HEK293 (cell line): ENCODE data around the gene NENF.

Experiments used
- CTCF ChIA-PET: fragments of 350-600 bp; formaldehyde crosslinking; extraction: SDS; loops from one replicate; lab custom pipeline; 2021; ENCODE audit warnings: antibody characterized with exemption; lab: Yijun Ruan, JAX
- POLR2A ChIA-PET: fragments of 300-600 bp; formaldehyde crosslinking; extraction: SDS; loops from one replicate; lab custom pipeline; 2020; ENCODE audit warnings: antibody characterized with exemption, inconsistent platforms; lab: Yijun Ruan, JAX
- H3K27ac ChIP-seq: fragments of 200-500 bp; sonication (Bioruptor generic); 2 replicates; pipeline ENCODE4 v1.5.1; 2014; ENCODE audit warnings: low read depth, low read length, control low read depth, inconsistent platforms; ENCODE audit errors: extremely low read depth
- H3K36me3 ChIP-seq, 2 experiments: fragments of 200-500 bp in 1 of 2; sonication (Bioruptor generic) in 1 of 2; 1 replicate in 1 of 2; 2 replicates in 1 of 2; pipeline ENCODE4 v1.5.1; 2014 to 2017; ENCODE audit warnings: inconsistent platforms in 2 of 2, low read length in 2 of 2; ENCODE audit not compliant: control insufficient read depth in 2 of 2, insufficient read depth in 1 of 2
- H3K4me1 ChIP-seq: fragments of 200-500 bp; sonication (Bioruptor generic); 2 replicates; pipeline ENCODE4 v1.5.1; 2014; ENCODE audit warnings: mild to moderate bottlenecking, low read length, inconsistent platforms; ENCODE audit not compliant: control insufficient read depth, insufficient read depth
- H3K4me3 ChIP-seq: 2 replicates; pipeline ENCODE4 v1.5.1; 2011; ENCODE audit warnings: low read depth, mild to moderate bottlenecking, control low read depth, low read length, moderate library complexity
- H3K9me3 ChIP-seq: fragments of 200-500 bp; sonication (Bioruptor generic); 2 replicates; pipeline ENCODE4 v1.5.1; 2014; ENCODE audit warnings: low read depth, low read length, inconsistent platforms; ENCODE audit not compliant: control insufficient read depth, insufficient read depth
- AEBP2 ChIP-seq: fragments of 450-650 bp; formaldehyde crosslinking; IDR thresholded peaks from 2 replicates; pipeline ENCODE4 v1.5.1; 2016; ENCODE audit warnings: missing biosample characterization, missing genetic modification characterization, borderline replicate concordance
- ELK4 ChIP-seq: IDR thresholded peaks from 2 replicates; pipeline ENCODE4 v1.6.1; 2011; ENCODE audit warnings: mild to moderate bottlenecking, low read depth, low read length, borderline replicate concordance
- FEZF1 ChIP-seq: fragments of 450-650 bp; formaldehyde crosslinking; IDR thresholded peaks from 2 replicates; pipeline ENCODE4 v1.5.1; 2016; ENCODE audit warnings: missing biosample characterization, missing genetic modification characterization
- KLF1 ChIP-seq: fragments of 450-650 bp; formaldehyde crosslinking; IDR thresholded peaks from 2 replicates; pipeline ENCODE4 v1.5.1; 2016; ENCODE audit warnings: missing biosample characterization, missing genetic modification characterization
- PATZ1 ChIP-seq: fragments of 450-650 bp; formaldehyde crosslinking; IDR thresholded peaks from 2 replicates; pipeline ENCODE4 v1.5.1; 2016; ENCODE audit warnings: missing biosample characterization, missing genetic modification characterization
- SALL2 ChIP-seq: fragments of 450-650 bp; formaldehyde crosslinking; IDR thresholded peaks from 2 replicates; pipeline ENCODE4 v1.5.0; 2017; ENCODE audit warnings: missing biosample characterization, mild to moderate bottlenecking, missing genetic modification characterization, borderline replicate concordance
- SCRT1 ChIP-seq: fragments of 450-650 bp; formaldehyde crosslinking; IDR thresholded peaks from 2 replicates; pipeline ENCODE4 v1.5.1; 2016; ENCODE audit warnings: missing biosample characterization, missing genetic modification characterization, borderline replicate concordance
- SCRT2 ChIP-seq: fragments of 450-650 bp; formaldehyde crosslinking; IDR thresholded peaks from 2 replicates; pipeline ENCODE4 v1.5.1; 2016; ENCODE audit warnings: missing biosample characterization, missing genetic modification characterization
- SP3 ChIP-seq: fragments of 450-650 bp; formaldehyde crosslinking; IDR thresholded peaks from 2 replicates; pipeline ENCODE4 v1.5.1; 2016; ENCODE audit warnings: missing biosample characterization, missing genetic modification characterization
- TCF7L2 ChIP-seq: IDR thresholded peaks from 2 replicates; pipeline ENCODE4 v1.6.1; 2011; ENCODE audit warnings: low read depth, mild to moderate bottlenecking, inconsistent platforms, low read length, moderate library complexity, borderline replicate concordance
- TRIM28 ChIP-seq: IDR thresholded peaks from 2 replicates; pipeline ENCODE4 v1.6.1; 2011; ENCODE audit warnings: low read length, control low read depth, borderline replicate concordance
- ZBTB1 ChIP-seq: fragments of 450-650 bp; formaldehyde crosslinking; IDR thresholded peaks from 2 replicates; pipeline ENCODE4 v1.5.1; 2016; ENCODE audit warnings: missing biosample characterization, missing genetic modification characterization
- ZBTB11 ChIP-seq: fragments of 450-650 bp; formaldehyde crosslinking; conservative IDR thresholded peaks from 2 replicates; pipeline ENCODE4 v1.5.1; 2016; ENCODE audit warnings: low read depth, missing biosample characterization, missing genetic modification characterization
- ZNF112 ChIP-seq: fragments of 450-650 bp; formaldehyde crosslinking; IDR thresholded peaks from 2 replicates; pipeline ENCODE4 v1.5.0; 2017; ENCODE audit warnings: missing biosample characterization, missing genetic modification characterization
- ZNF140 ChIP-seq: fragments of 450-650 bp; formaldehyde crosslinking; IDR thresholded peaks from 2 replicates; pipeline ENCODE4 v1.5.1; 2016; ENCODE audit warnings: missing biosample characterization, missing genetic modification characterization
- ZNF311 ChIP-seq: fragments of 450-650 bp; formaldehyde crosslinking; IDR thresholded peaks from 2 replicates; pipeline ENCODE4 v1.5.1; 2017; ENCODE audit warnings: missing biosample characterization, missing genetic modification characterization, borderline replicate concordance
- ZNF362 ChIP-seq: fragments of 450-650 bp; formaldehyde crosslinking; IDR thresholded peaks from 2 replicates; pipeline ENCODE4 v1.5.1; 2016; ENCODE audit warnings: missing biosample characterization, missing genetic modification characterization
- ZNF416 ChIP-seq: fragments of 450-650 bp; formaldehyde crosslinking; IDR thresholded peaks from 2 replicates; pipeline ENCODE4 v1.5.1; 2016; ENCODE audit warnings: missing biosample characterization, missing genetic modification characterization
- ZNF48 ChIP-seq: fragments of 450-650 bp; formaldehyde crosslinking; IDR thresholded peaks from 2 replicates; pipeline ENCODE4 v1.5.1; 2016; ENCODE audit warnings: missing biosample characterization, missing genetic modification characterization
- ZNF549 ChIP-seq: fragments of 450-650 bp; IDR thresholded peaks from 2 replicates; pipeline ENCODE4 v1.5.1; 2018; ENCODE audit warnings: missing biosample characterization, missing genetic modification characterization, mild to moderate bottlenecking, inconsistent platforms, moderate library complexity
- ZNF571 ChIP-seq: fragments of 450-650 bp; formaldehyde crosslinking; IDR thresholded peaks from 2 replicates; pipeline ENCODE4 v1.5.0; 2017; ENCODE audit warnings: missing biosample characterization, missing genetic modification characterization
- ZNF624 ChIP-seq: fragments of 450-650 bp; formaldehyde crosslinking; IDR thresholded peaks from 2 replicates; pipeline ENCODE4 v1.5.1; 2017; ENCODE audit warnings: missing biosample characterization, missing genetic modification characterization
- ZNF777 ChIP-seq: fragments of 450-650 bp; formaldehyde crosslinking; IDR thresholded peaks from 2 replicates; pipeline ENCODE4 v1.5.1; 2017; ENCODE audit warnings: missing biosample characterization, missing genetic modification characterization, borderline replicate concordance
- ZNF791 ChIP-seq: fragments of 450-650 bp; formaldehyde crosslinking; IDR thresholded peaks from 2 replicates; pipeline ENCODE4 v1.5.1; 2016; ENCODE audit warnings: missing biosample characterization, missing genetic modification characterization
- ZNF830 ChIP-seq: fragments of 450-650 bp; IDR thresholded peaks from 2 replicates; pipeline ENCODE4 v1.5.0; 2018; ENCODE audit warnings: missing biosample characterization, missing genetic modification characterization, low read depth, mild to moderate bottlenecking, moderate library complexity
- ZSCAN30 ChIP-seq: fragments of 450-650 bp; IDR thresholded peaks from 2 replicates; pipeline ENCODE4 v1.5.1; 2018; ENCODE audit warnings: missing biosample characterization, mild to moderate bottlenecking, missing genetic modification characterization, moderate library complexity

NENF gene

GRCh38 chr1:212421165-212421564 lies 11.6 kb upstream of the NENF start (continued):
- no peak for TF ChIP-seq ZBTB11 (tag by site-specific recombination)

- H3K27ac ChIP-seq: no peak overlapping the region
- ChIA-PET CTCF (interaction anchor here (0.6 to 0.7 kb wide), 4 partner anchors 9 to 140 kb away, joined by 3 to 4 read pairs (median 3); partner anchors contain the start of gene PACC1), POLR2A (no interaction called here)
- TF ChIP-seq AEBP2 (tag by site-specific recombination) (no peak), SCRT1 (tag by site-specific recombination) (no peak), PATZ1 (tag by site-specific recombination) (no peak), ZNF830 (tag by site-specific recombination) (no peak), ZNF112 (tag by site-specific recombination) (no peak), TRIM28 (no peak), ZNF791 (no peak), ZNF571 (no peak), SCRT2 (tag by site-specific recombination) (no peak), TCF7L2 (no peak), ZNF549 (tag by site-specific recombination) (no peak)
- H3K4me1 ChIP-seq: no peaks in the 10 kb centered on the region
- no peaks in the 10 kb centered on the region for H3K9me3 ChIP-seq
- H3K36me3 ChIP-seq: no peaks in the 10 kb centered on the region
- no peak overlapping the region for H3K4me3 ChIP-seq
Measured at GRCh38 chr1:212423879-212424278, 8.8 kb upstream of the NENF start.

- ChIA-PET CTCF (interaction anchor here (0.7 kb wide), 1 partner anchor 35 kb away, joined by 3 read pairs; no protein-coding TSS in a partner anchor), POLR2A (no interaction called here)
- Histone ChIP-seq H3K4me3 (no peak overlapping the region), H3K27ac (no peak overlapping the region), H3K4me1 (peaks cover 2% of the 10 kb centered on the region; the same call in 1 of the 2 replicates), H3K9me3 (no peaks in the 10 kb centered on the region), H3K36me3 (no peaks in the 10 kb centered on the region)
- TF ChIP-seq ZSCAN30 (tag by site-specific recombination) (no peak), ZNF777 (tag by site-specific recombination) (no peak), ZNF311 (tag by site-specific recombination) (no peak), SALL2 (tag by site-specific recombination) (no peak), ZNF416 (no peak), ZNF624 (tag by site-specific recombination) (no peak), ELK4 (no peak), KLF1 (no peak), FEZF1 (tag by site-specific recombination) (no peak), ZNF140 (no peak), ZNF48 (no peak), SP3 (no peak), ZNF362 (tag by site-specific recombination) (no peak), ZBTB1 (tag by site-specific recombination) (no peak), ZNF549 (tag by site-specific recombination) (no peak)
Measured at GRCh38 chr1:212428496-212428895, 4.2 kb upstream of the NENF start.
